ENCODE data around the gene STK4.

The STK4 gene

GRCh38 chr20:45016089-45016671 is 49.9 kb downstream of the STK4 start:
- H3K4me3 ChIP-seq (replicated peaks; ENCODE audit: insufficient read depth, low read length), result no peak overlapping the region
- no peaks in the 10 kb centered on the region for H3K27me3 ChIP-seq (ENCODE audit: insufficient read depth, poor library complexity, severe bottlenecking)
- no peak overlapping the region for H3K27ac ChIP-seq (replicated peaks)
- no peak for DNase-seq (ENCODE audit: low read depth in 1 of 2, low spot score in 1 of 2)
- TF ChIP-seq GABPA (IDR thresholded peaks at IDR 0.05; ENCODE audit: low read depth), result no peak
- no peak for TF ChIP-seq CTCF (IDR thresholded peaks at IDR 0.05; ENCODE audit: insufficient read depth, low read length)
- TF ChIP-seq POLR2AphosphoS5 (IDR thresholded peaks at IDR 0.05; ENCODE audit: low read depth), result no peak
- no peak for TF ChIP-seq REST (IDR thresholded peaks at IDR 0.05; ENCODE audit: insufficient replicate concordance, low read depth)
- TF ChIP-seq SPI1 (IDR thresholded peaks at IDR 0.05; ENCODE audit: borderline replicate concordance, low read depth), result no peak

DNA sequence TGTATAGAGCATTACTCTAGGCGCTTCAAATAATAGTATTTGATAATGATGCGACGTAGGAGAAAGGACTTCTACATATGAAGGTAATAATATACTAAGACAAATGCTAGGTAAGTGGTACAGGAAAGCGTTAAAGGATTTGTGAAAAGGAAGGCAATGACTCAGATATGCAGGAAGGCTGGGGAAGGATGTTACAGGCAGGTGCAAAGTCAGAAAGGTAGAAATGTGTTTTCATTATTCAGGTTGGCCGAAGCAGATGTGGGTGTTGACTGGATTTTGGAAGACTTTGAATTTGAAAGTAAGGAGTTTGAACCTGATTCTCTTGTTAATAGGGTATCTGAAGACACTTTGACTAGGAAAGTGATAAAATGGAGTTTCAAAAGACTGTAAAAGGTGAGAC is 51.0 kb downstream of the STK4 start:
- H3K27me3 ChIP-seq (ENCODE audit: insufficient read depth, poor library complexity, severe bottlenecking), result no peaks in the 10 kb centered on the region
- no peak overlapping the region for H3K4me3 ChIP-seq (replicated peaks; ENCODE audit: insufficient read depth, low read length)
- DNase-seq (ENCODE audit: low read depth in 1 of 2, low spot score in 1 of 2), result no peak
- TF ChIP-seq POLR2AphosphoS5 (IDR thresholded peaks at IDR 0.05; ENCODE audit: low read depth) (no peak), GABPA (IDR thresholded peaks at IDR 0.05; ENCODE audit: low read depth) (no peak), CTCF (IDR thresholded peaks at IDR 0.05; ENCODE audit: insufficient read depth, low read length) (no peak), SPI1 (IDR thresholded peaks at IDR 0.05; ENCODE audit: borderline replicate concordance, low read depth) (no peak), REST (IDR thresholded peaks at IDR 0.05; ENCODE audit: insufficient replicate concordance, low read depth) (no peak)
- no peak overlapping the region for H3K27ac ChIP-seq (replicated peaks)

DNA sequence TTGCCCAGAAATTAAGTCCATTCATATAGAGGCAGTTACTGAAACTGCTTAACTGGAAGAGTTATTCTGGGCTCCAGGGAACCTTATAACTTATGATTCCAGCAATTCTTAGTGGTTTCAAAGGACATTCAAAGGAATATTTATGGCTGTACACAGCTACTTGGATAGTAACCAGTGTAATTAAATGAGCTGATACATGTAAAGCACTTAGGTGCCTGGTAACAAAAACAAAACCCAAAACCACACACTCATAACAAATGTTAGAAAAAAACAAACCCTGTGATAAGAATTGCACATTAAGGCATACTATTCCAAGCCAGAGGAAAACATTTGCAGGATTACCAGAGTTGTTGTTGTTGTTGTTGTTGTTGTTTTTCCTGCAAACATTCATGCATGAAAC is 51.5 kb downstream of the STK4 start:
- TF ChIP-seq GABPA (IDR thresholded peaks at IDR 0.05; ENCODE audit: low read depth) (no peak), REST (IDR thresholded peaks at IDR 0.05; ENCODE audit: insufficient replicate concordance, low read depth) (no peak), SPI1 (IDR thresholded peaks at IDR 0.05; ENCODE audit: borderline replicate concordance, low read depth) (no peak), POLR2AphosphoS5 (IDR thresholded peaks at IDR 0.05; ENCODE audit: low read depth) (no peak), CTCF (IDR thresholded peaks at IDR 0.05; ENCODE audit: insufficient read depth, low read length) (no peak)
- Histone ChIP-seq H3K4me3 (replicated peaks; ENCODE audit: insufficient read depth, low read length) (no peak overlapping the region), H3K27ac (replicated peaks) (no peak overlapping the region), H3K27me3 (ENCODE audit: insufficient read depth, poor library complexity, severe bottlenecking) (no peaks in the 10 kb centered on the region)
- no peak for DNase-seq (ENCODE audit: low read depth in 1 of 2, low spot score in 1 of 2)

All from HL-60 (cell line).